K562 (cell line): ENCODE results near the gene SGIP1. TPM values are rescaled to one million over a fixed set of nuclear protein-coding genes. Genes with fewer than 3 reads are reported as not detected.

Experiments
- ATF3 ChIP-seq, 2 experiments: fragments of 450-650 bp in 1 of 2; sonication (generic) in 1 of 2; formaldehyde crosslinking in 1 of 2; IDR thresholded peaks in 1 of 2; conservative IDR thresholded peaks in 1 of 2; 2 replicates each; pipeline versions ENCODE4 v1.6.1 to v1.8.1; 2016 to 2023; ENCODE audit warnings: mild to moderate bottlenecking in 2 of 2, moderate library complexity in 2 of 2, inconsistent platforms in 1 of 2, missing genetic modification reagents in 1 of 2
- C11orf30 ChIP-seq: fragments of 450-650 bp; IDR thresholded peaks from 2 replicates; pipeline ENCODE4 v1.6.1; 2016; ENCODE audit warnings: low read depth, mild to moderate bottlenecking
- DLX4 ChIP-seq: fragments of 250-450 bp; sonication (Bioruptor Pico); IDR thresholded peaks from 2 replicates; pipeline ENCODE4 v1.6.1; 2021; ENCODE audit warnings: mild to moderate bottlenecking
- ETS1 ChIP-seq: conservative IDR thresholded peaks from 2 replicates; pipeline ENCODE4 v1.6.1; 2011; ENCODE audit warnings: low read depth, mild to moderate bottlenecking, low read length; ENCODE audit not compliant: control insufficient read depth
- EZH2 ChIP-seq: IDR thresholded peaks from 2 replicates; pipeline ENCODE4 v1.6.1; 2012; ENCODE audit warnings: low read depth, mild to moderate bottlenecking, inconsistent platforms, low read length, borderline replicate concordance
- HBP1 ChIP-seq: fragments of 450-650 bp; formaldehyde crosslinking; IDR thresholded peaks from 2 replicates; pipeline ENCODE4 v1.4.0; 2022; ENCODE audit warnings: missing genetic modification characterization
- MAFG ChIP-seq: fragments of 450-650 bp; conservative IDR thresholded peaks from 2 replicates; pipeline ENCODE4 v1.6.1; 2016; ENCODE audit warnings: missing genetic modification characterization, missing compliant biosample characterization
- MCM3 ChIP-seq: fragments of 450-650 bp; IDR thresholded peaks from 2 replicates; pipeline ENCODE4 v1.6.1; 2016
- MLX ChIP-seq, 2 experiments: fragments of 450-650 bp in 1 of 2; sonication (generic) in 1 of 2; formaldehyde crosslinking; conservative IDR thresholded peaks; 2 replicates each; pipeline versions ENCODE4 v1.4.0 to v1.8.1; 2020 to 2022; ENCODE audit warnings: mild to moderate bottlenecking in 1 of 2, missing genetic modification reagents in 1 of 2
- NFE2L1 ChIP-seq: fragments of 450-650 bp; IDR thresholded peaks from 2 replicates; pipeline ENCODE4 v1.6.1; 2016; ENCODE audit warnings: missing genetic modification characterization, low read depth, mild to moderate bottlenecking, missing compliant biosample characterization, moderate library complexity, borderline replicate concordance
- PCBP1 ChIP-seq: fragments of 200-400 bp; formaldehyde crosslinking; IDR thresholded peaks from 2 replicates; pipeline ENCODE4 v1.6.1; 2018; ENCODE audit warnings: mild to moderate bottlenecking, low read depth, low read length; ENCODE audit not compliant: poor library complexity, severe bottlenecking
- SRSF9 ChIP-seq: fragments of 200-400 bp; formaldehyde crosslinking; IDR thresholded peaks from 2 replicates; pipeline ENCODE4 v1.6.1; 2017; ENCODE audit warnings: low read depth, low read length, borderline replicate concordance
- THAP7 ChIP-seq: fragments of 250-450 bp; sonication (Bioruptor Pico); IDR thresholded peaks from 2 replicates; pipeline ENCODE4 v1.5.0; 2021
- ZHX1 ChIP-seq: fragments of 150-350 bp; conservative IDR thresholded peaks from 2 replicates; pipeline ENCODE4 v1.6.1; 2014; ENCODE audit warnings: low read length
- ZKSCAN8 ChIP-seq: fragments of 200-800 bp; sonication (Bioruptor generic); IDR thresholded peaks from 2 replicates; pipeline ENCODE4 v1.6.1; 2016; ENCODE audit warnings: missing genetic modification characterization, missing compliant biosample characterization
- ZNF133 ChIP-seq: fragments of 250-450 bp; sonication (Bioruptor Pico); IDR thresholded peaks from 2 replicates; pipeline ENCODE4 v1.4.0; 2020; ENCODE audit warnings: mild to moderate bottlenecking
- ZNF316 ChIP-seq: fragments of 450-650 bp; IDR thresholded peaks from 2 replicates; pipeline ENCODE4 v1.6.1; 2016
- ZNF785 ChIP-seq: fragments of 250-450 bp; sonication (Bioruptor Pico); IDR thresholded peaks from 2 replicates; pipeline ENCODE4 v1.4.0; 2020; ENCODE audit warnings: mild to moderate bottlenecking
- polyA plus RNA-seq, 8 experiments: library from polyadenylated mRNA; depleted of rRNA in 4 of 8; stranded (reverse) in 5 of 8; unstranded in 3 of 8; fragments of >200 nt; fragmentation: Nextera tagmentation in 2 of 8; fragmentation: Illumina TruSeq in 1 of 8; extraction: Ambion mirVana in 2 of 8; extraction: Trizol in 1 of 8; gene quantifications; 2 replicates each; pipeline versions ENCODE4 v1.2.1 to v1.2.3, GENCODE V29; 2011 to 2014; ENCODE audit warnings: inconsistent platforms in 1 of 8, missing spikeins in 1 of 8
- total RNA-seq, 7 experiments: library from RNA; depleted of rRNA in 6 of 7; stranded (reverse); fragments of >200 nt in 6 of 7; fragmentation: Illumina TruSeq in 2 of 7; extraction: Trizol in 2 of 7; gene quantifications; 2 replicates each; pipeline versions ENCODE4 v1.2.1 to v1.2.3, GENCODE V29; 2011 to 2021; ENCODE audit warnings: low replicate concordance in 1 of 7

Gene SGIP1
- total and polyA plus RNA-seq, 9 of the 15 experiments (the other 6 are each of a cell fraction or from before 2014, with no cell fraction given): 0.07 to 0.35 TPM; not detected in 7

- TF ChIP-seq ZHX1 (no peak), ZNF785 (CRISPR knock-in tag) (no peak), THAP7 (CRISPR knock-in tag) (no peak), MLX (CRISPR knock-in tag; conservative IDR thresholded peaks at IDR 0.05) (no peak), SRSF9 (no peak), MCM3 (no peak), DLX4 (no peak), MAFG (peak; percentile 68), EZH2 (no peak), NFE2L1 (tag) (0 out of 2 replicates have a peak, but pooled peaks have one; percentile 8), ZKSCAN8 (CRISPR knock-in tag) (no peak), HBP1 (no peak), ETS1 (no peak), PCBP1 (no peak), ZNF316 (peak; percentile 89), ZNF133 (CRISPR knock-in tag) (no peak), C11orf30 (peak; percentile 71), ATF3 (IDR thresholded peaks at IDR 0.05) (peak; percentile 56; the same call in 1 of the 2 replicates), ATF3 (CRISPR knock-in tag; conservative IDR thresholded peaks at IDR 0.05) (no peak)
Measured at GRCh38 chr1:66733348-66734017, 199.5 kb downstream of the SGIP1 start (continued).
